ENCODE results near the gene PIK3R3.
"Not testable (repeated sequence)": the region's sequence is repeated elsewhere in the genome, so short reads cannot be mapped to it uniquely, and the experiment has no call there.

The PIK3R3 gene

DNA sequence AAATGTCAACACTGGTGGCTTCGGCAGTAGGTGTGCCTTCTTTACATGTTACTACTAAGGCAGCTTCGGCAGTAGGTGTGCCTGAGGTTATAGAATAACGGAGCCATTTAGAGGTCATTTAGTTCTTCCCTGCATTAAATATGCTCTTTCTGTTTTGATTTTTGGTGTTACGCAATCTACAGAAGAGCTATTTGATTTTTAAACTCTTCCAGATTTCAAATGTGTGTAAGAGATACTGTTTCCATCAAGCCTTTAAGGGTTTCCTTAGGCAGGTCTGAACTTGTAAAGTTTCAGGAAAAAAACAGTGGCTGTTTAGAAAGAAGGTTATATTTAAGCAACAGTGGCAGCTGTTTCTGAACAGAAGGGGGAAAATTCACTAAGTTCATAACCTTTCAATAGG, 54.8 kb downstream of the PIK3R3 start:
- no peak for TF ChIP-seq TAF1 (IDR thresholded peaks at IDR 0.05; ENCODE audit: borderline replicate concordance, low read depth, low read length)
- no peak for TF ChIP-seq POLR2A (IDR thresholded peaks at IDR 0.05; ENCODE audit: low read depth, low read length)
- no peak for TF ChIP-seq POLR2AphosphoS5 (IDR thresholded peaks at IDR 0.05; ENCODE audit: low read depth, low read length)
- no peak for FAIRE-seq
- no peak for DNase-seq (ENCODE audit: insufficient read length)

GRCh38 chr1:46076343-46076742, 56.1 kb downstream of the PIK3R3 start:
- DNase-seq (ENCODE audit: insufficient read length) (no peak), FAIRE-seq (no peak)
- TF ChIP-seq POLR2A (IDR thresholded peaks at IDR 0.05; ENCODE audit: low read depth, low read length): no peak
- TF ChIP-seq POLR2AphosphoS5 (IDR thresholded peaks at IDR 0.05; ENCODE audit: low read depth, low read length): no peak
- TF ChIP-seq TAF1 (IDR thresholded peaks at IDR 0.05; ENCODE audit: borderline replicate concordance, low read depth, low read length): no peak

GRCh38 chr1:46072975-46073374, 59.5 kb downstream of the PIK3R3 start:
- DNase-seq (ENCODE audit: insufficient read length) (no peak), FAIRE-seq (peak; percentile 5)
- no peak for TF ChIP-seq POLR2AphosphoS5 (IDR thresholded peaks at IDR 0.05; ENCODE audit: low read depth, low read length)
- TF ChIP-seq POLR2A (IDR thresholded peaks at IDR 0.05; ENCODE audit: low read depth, low read length): no peak
- no peak for TF ChIP-seq TAF1 (IDR thresholded peaks at IDR 0.05; ENCODE audit: borderline replicate concordance, low read depth, low read length)

DNA sequence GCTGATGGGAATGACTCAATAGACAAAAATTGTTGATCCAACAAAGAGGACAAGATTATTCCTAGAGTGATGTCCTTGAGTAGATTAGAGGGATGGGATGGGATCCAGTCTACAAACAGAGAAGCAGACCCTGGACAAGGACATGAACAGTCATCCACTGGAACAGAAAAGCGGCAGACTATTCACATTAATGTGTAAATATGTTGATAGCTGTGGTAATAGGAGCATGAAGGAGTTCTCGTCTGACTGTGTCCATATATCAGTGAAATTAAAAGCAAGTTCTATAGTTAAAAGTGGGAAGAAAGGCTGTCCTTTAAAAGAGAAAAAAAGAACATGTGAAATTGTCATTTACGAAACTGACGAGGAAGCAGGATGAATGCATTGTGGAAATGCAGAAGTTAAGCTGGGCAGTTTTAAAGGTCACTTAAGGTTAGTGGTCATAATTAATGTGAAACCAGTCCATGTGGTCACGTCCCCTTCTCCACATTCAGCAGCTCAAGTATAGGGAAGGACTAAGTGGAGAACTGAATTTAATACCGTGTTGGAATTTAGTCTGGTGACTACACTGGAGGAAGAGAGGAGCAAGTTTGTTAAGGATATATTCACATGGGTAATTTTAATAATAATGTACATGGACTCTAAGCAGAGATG, 62.1 kb downstream of the PIK3R3 start:
- FAIRE-seq: no peak
- no peak for DNase-seq (ENCODE audit: insufficient read length)
- no peak for TF ChIP-seq POLR2AphosphoS5 (IDR thresholded peaks at IDR 0.05; ENCODE audit: low read depth, low read length)
- TF ChIP-seq TAF1 (IDR thresholded peaks at IDR 0.05; ENCODE audit: borderline replicate concordance, low read depth, low read length): no peak
- no peak for TF ChIP-seq POLR2A (IDR thresholded peaks at IDR 0.05; ENCODE audit: low read depth, low read length)

DNA sequence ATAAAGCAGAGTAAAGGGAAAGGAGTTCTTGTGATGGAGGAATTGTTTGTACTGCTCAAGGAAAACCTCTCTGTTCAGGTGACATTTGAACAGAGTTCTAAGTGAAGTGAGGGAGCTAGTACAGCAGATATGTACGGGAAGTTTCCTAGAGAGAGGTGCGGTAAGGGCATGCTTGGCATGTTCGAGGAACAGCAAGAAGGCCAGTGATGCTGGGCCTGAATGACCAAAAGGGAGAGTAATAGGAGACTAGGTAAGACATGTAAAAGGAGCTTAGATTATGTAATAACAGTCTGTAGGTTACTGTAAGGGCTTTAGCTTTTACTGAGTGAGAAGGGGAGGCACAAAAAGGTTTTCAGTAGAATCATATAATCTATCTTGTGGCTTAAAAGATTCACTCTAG, 63.9 kb downstream of the PIK3R3 start:
- no peak for DNase-seq (ENCODE audit: insufficient read length)
- peak; percentile 40 for FAIRE-seq
- TF ChIP-seq POLR2A (IDR thresholded peaks at IDR 0.05; ENCODE audit: low read depth, low read length) (no peak), TAF1 (IDR thresholded peaks at IDR 0.05; ENCODE audit: borderline replicate concordance, low read depth, low read length) (no peak), POLR2AphosphoS5 (IDR thresholded peaks at IDR 0.05; ENCODE audit: low read depth, low read length) (no peak)

GRCh38 chr1:46067652-46068051, 64.8 kb downstream of the PIK3R3 start:
- DNase-seq (ENCODE audit: insufficient read length): no peak
- FAIRE-seq: no peak
- TF ChIP-seq TAF1 (IDR thresholded peaks at IDR 0.05; ENCODE audit: borderline replicate concordance, low read depth, low read length) (no peak), POLR2AphosphoS5 (IDR thresholded peaks at IDR 0.05; ENCODE audit: low read depth, low read length) (no peak)

DNA sequence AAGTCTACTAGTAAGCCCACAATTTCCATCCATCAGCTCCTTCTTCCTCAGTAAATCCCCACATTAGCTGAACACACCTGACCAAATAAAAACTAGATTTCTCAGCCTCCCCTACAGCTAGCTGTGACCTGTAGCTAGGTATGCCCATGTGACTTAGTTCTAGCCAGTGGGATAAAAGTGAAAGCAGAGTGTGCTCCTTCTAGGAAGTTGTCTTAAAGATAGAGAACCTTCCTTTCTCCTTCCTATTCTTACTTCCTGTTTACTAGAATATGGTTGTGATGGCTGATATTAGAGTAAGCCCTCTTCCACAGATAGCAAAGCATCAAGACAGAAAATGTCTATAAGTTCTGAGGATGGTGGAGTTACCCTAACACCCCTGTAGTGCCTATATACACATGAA, 67.0 kb downstream of the PIK3R3 start:
- peak; percentile 83 for FAIRE-seq
- no peak for DNase-seq (ENCODE audit: insufficient read length)
- no peak for TF ChIP-seq TAF1 (IDR thresholded peaks at IDR 0.05; ENCODE audit: borderline replicate concordance, low read depth, low read length)
- no peak for TF ChIP-seq POLR2A (IDR thresholded peaks at IDR 0.05; ENCODE audit: low read depth, low read length)
- no peak for TF ChIP-seq POLR2AphosphoS5 (IDR thresholded peaks at IDR 0.05; ENCODE audit: low read depth, low read length)

- FAIRE-seq: no peak
- TF ChIP-seq POLR2AphosphoS5 (IDR thresholded peaks at IDR 0.05; ENCODE audit: low read depth, low read length) (no peak), POLR2A (IDR thresholded peaks at IDR 0.05; ENCODE audit: low read depth, low read length) (no peak), TAF1 (IDR thresholded peaks at IDR 0.05; ENCODE audit: borderline replicate concordance, low read depth, low read length) (no peak)
- no peak for DNase-seq (ENCODE audit: insufficient read length)
These were observed 67.7 kb downstream of the PIK3R3 start for GRCh38 chr1:46064708-46065107.

DNA sequence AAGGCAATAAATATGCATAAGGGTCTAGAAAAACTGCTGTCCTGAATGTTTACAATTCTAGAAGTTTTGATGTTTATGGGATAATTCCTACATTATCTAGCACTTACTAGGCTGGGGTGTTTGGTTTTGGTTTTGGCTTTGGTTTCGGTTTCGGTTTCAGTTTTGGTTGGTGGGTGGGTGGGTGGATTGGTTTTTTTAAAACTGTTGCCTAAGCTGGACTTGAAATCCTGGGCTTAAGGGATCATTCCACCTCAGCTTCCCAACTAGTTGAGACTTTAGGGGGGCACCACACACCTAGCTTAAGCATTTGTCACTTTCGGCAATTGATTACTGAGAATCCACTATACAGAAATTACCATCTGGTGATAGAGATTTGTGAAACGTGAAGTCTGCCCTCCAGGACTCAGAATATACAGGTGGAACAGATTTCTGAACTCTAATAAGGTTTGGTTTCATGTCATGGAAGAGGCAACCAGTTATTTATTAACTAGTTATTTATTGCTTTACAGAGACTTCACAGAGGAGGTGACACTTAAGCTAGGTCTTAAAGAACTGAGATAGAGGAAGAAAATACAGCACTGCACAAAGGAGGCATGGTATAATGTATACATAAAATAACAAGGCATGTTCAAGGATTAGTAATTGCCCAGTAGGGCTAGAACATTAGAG, 69.6 kb downstream of the PIK3R3 start:
- DNase-seq (ENCODE audit: insufficient read length) (no peak), FAIRE-seq (peak; percentile 92)
- TF ChIP-seq POLR2AphosphoS5 (IDR thresholded peaks at IDR 0.05; ENCODE audit: low read depth, low read length) (no peak), POLR2A (IDR thresholded peaks at IDR 0.05; ENCODE audit: low read depth, low read length) (no peak), TAF1 (IDR thresholded peaks at IDR 0.05; ENCODE audit: borderline replicate concordance, low read depth, low read length) (no peak)

DNA sequence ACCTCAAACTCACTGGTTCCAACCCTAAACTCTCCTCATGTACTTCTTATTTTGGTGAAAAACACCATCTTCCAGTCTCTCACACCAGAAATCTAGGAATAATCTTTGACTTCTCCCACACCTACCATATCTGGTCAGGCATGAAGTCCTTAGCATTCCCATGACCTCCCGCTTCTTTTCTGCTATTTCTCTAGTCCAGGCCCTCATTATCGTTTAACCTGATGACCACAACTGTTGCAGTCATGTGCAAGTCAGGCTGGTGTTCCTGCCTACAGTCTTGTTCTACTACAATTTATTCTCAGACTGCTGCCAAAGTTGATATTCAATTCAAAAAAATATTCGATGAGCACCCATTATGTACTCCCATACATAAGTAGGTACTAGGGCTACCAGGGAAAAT, 71.3 kb downstream of the PIK3R3 start:
- no peak for DNase-seq (ENCODE audit: insufficient read length)
- FAIRE-seq: peak; percentile 57
- TF ChIP-seq TAF1 (IDR thresholded peaks at IDR 0.05; ENCODE audit: borderline replicate concordance, low read depth, low read length): no peak
- TF ChIP-seq POLR2A (IDR thresholded peaks at IDR 0.05; ENCODE audit: low read depth, low read length): no peak
- TF ChIP-seq POLR2AphosphoS5 (IDR thresholded peaks at IDR 0.05; ENCODE audit: low read depth, low read length): no peak

GRCh38 chr1:46058936-46059335, 73.5 kb downstream of the PIK3R3 start:
- FAIRE-seq: no peak
- TF ChIP-seq TAF1 (IDR thresholded peaks at IDR 0.05; ENCODE audit: borderline replicate concordance, low read depth, low read length) (no peak), POLR2A (IDR thresholded peaks at IDR 0.05; ENCODE audit: low read depth, low read length) (no peak), POLR2AphosphoS5 (IDR thresholded peaks at IDR 0.05; ENCODE audit: low read depth, low read length) (no peak)
- no peak for DNase-seq (ENCODE audit: insufficient read length)

GRCh38 chr1:46057781-46058180, 74.6 kb downstream of the PIK3R3 start:
- DNase-seq (ENCODE audit: insufficient read length) (no peak), FAIRE-seq (no peak)
- TF ChIP-seq TAF1 (IDR thresholded peaks at IDR 0.05; ENCODE audit: borderline replicate concordance, low read depth, low read length): no peak
- TF ChIP-seq POLR2A (IDR thresholded peaks at IDR 0.05; ENCODE audit: low read depth, low read length): no peak
- TF ChIP-seq POLR2AphosphoS5 (IDR thresholded peaks at IDR 0.05; ENCODE audit: low read depth, low read length): no peak

DNA sequence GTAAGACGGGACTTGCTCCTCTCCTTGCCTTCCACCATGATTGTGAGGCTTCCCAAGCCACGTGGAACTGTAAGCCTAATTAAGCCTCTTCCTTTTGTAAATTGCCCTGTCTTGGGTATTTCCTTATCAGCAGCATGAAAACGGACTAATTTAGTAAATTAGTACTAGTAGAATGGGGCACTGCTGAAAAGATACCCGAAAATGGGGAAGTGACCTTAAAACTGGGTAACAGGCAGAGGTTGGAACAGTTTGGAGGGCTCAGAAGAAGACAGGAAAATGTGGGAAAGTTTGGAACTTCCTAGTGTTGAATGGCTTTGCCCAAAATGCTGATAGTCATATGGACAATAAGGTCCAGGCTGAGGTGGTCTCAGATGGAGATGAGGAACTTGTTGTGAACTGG, 75.2 kb downstream of the PIK3R3 start:
- not testable (repeated sequence) for FAIRE-seq; DNase-seq (ENCODE audit: insufficient read length)

Data from GM12892 (cell line).